C4-2B (cell line): ENCODE data around the gene SUSD1.
"Not testable (repeated sequence)": the region's sequence is repeated elsewhere in the genome, so short reads cannot be mapped to it uniquely, and the experiment has no call there.

Experiments used
- H3K27ac ChIP-seq: fragments of 450-650 bp; 2 replicates; pipeline ENCODE4 v1.5.1; 2017
- ZFX ChIP-seq: fragments of 450-650 bp; IDR thresholded peaks from 2 replicates; pipeline ENCODE4 v1.6.1; 2017
- TF ChIP-seq, protein P1 (sequence below): fragments of 450-650 bp; conservative IDR thresholded peaks from 2 replicates; pipeline ENCODE4 v1.5.1; 2017; ENCODE audit warnings: mild to moderate bottlenecking

SUSD1 gene

DNA sequence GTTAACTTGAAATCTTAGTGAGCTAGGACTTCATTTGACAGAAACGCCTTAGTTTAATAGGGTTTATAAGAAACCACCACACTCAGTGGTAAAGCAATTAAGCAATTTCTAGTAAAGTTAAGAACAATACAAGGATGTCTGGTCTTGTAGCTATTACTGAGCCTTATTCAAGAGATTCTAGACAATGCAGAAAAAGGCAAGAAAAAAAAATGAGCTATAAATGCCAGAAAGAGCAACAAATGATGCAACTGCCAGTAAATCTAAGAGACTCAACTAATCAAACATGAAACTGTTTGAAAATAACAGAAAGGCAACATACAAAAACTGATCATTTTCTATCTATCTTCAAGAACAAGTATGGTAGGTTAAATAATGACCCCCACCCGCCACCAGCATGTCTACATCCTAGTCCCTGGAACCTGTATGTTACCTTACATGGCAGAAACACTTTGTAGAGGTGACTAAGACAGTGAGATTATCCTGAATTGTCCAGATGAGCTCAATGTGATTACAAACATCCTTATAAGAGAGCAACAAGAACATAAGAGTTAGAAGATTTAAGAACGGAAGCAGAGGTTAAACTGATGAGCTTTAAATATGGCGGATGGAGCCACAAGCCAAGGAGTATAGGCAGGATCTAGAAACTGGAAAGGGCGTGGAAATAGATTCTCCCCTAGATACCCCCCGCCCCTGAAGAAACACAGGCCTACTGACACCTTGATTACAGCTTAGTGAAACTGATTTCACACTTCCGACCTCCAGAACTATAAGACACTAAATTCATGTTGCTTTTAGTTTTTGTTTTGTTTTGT is 93.0 kb downstream of the SUSD1 start:
- TF ChIP-seq, protein P1, sequence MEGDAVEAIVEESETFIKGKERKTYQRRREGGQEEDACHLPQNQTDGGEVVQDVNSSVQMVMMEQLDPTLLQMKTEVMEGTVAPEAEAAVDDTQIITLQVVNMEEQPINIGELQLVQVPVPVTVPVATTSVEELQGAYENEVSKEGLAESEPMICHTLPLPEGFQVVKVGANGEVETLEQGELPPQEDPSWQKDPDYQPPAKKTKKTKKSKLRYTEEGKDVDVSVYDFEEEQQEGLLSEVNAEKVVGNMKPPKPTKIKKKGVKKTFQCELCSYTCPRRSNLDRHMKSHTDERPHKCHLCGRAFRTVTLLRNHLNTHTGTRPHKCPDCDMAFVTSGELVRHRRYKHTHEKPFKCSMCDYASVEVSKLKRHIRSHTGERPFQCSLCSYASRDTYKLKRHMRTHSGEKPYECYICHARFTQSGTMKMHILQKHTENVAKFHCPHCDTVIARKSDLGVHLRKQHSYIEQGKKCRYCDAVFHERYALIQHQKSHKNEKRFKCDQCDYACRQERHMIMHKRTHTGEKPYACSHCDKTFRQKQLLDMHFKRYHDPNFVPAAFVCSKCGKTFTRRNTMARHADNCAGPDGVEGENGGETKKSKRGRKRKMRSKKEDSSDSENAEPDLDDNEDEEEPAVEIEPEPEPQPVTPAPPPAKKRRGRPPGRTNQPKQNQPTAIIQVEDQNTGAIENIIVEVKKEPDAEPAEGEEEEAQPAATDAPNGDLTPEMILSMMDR = no peak
- no peak for TF ChIP-seq ZFX
- H3K27ac ChIP-seq = no peak overlapping the region

DNA sequence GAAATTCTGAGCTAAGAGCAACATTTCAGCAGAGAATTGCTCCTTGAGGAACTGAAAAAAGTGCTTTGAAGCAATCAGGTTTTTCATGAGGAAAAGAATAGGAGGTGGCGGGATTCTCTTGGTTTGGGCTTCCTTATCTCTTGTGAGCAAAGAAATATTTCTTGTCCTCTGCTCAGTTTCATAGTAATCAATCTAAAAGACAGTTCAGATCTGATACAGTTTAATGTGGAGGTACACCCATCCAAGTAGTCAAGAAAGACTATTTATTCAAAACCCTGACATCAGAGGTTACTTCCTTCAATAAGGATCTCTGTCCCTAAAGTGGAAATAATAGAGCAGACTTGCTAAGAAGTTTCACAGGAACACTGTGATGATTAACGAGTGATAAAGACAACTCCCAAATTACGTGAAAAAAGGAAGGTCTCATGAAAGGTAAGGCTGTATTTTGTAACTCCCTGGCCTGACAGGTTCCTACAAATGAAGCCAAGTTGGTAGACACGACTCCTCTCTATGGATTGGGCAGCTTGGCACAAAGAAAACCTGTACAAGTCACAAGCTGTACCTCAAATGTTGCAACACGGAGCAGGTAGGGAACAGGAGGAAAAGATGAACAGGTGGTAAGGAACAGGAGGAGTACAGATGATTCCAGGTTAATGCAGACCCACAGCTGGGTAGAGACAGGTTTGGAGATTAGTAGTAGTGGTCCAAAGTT is 94.1 kb downstream of the SUSD1 start:
- H3K27ac ChIP-seq = no peak overlapping the region
- TF ChIP-seq, protein P1 = no peak

DNA sequence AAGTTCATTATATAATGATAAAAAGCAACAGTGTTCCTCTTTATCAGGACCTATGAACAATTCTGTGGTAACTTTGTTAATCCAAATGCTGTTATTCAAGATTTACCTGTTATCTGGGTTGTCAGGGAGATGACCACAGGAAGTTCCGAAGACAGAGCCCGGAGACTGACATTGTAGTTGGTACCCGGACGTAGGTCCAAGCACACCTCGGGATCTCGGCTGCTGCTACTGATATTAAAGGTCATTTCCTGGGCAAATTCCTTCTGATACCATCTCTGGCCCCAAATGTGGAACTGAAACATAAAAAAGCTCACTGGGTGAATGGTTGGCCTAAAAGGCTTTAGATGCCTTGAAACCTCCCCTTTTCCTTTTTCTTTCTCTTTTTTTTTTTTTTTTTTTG is 96.7 kb downstream of the SUSD1 start:
- TF ChIP-seq ZFX = no peak
- TF ChIP-seq, protein P1 = no peak
- H3K27ac ChIP-seq = no peak overlapping the region

DNA sequence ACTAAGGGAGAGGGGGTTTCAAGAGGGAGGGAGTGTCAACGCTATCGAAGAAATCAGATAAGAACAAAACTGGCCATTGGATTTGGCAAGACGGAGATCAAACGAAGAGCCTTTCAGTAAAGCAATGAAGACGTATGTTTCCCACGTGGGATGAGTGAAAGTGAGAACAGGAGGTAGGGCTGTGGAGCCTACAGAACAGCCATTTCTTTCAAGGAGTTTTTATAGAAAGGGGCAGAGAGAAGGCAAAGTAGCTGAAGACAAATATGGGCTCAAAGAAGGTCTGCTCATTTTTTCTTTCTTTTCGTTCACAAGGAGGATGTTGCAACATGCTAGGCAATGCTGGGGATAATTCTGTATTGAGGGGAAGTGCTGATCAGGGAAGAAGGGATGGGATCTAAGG is 98.3 kb downstream of the SUSD1 start:
- TF ChIP-seq, protein P1 = no peak
- no peak for TF ChIP-seq ZFX
- no peak overlapping the region for H3K27ac ChIP-seq

DNA sequence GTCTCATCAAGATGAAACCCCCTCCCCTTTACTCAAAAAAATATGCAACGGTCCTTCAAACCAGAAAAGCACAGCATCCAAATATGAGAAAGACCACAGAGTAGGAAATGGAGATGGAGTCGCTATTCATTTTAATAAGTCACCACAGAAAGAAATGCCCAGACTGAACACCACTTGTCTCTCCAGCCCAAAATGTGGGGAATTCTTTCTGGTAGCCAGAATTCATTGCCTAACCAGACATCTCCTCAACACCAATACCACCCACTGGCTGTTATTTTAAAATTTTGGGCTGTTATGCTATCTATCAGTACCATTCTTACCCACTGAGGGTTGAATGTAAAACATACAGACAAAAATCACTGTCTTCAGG is 100.1 kb downstream of the SUSD1 start:
- TF ChIP-seq, protein P1 = peak; percentile 54
- no peak for TF ChIP-seq ZFX
- no peak overlapping the region for H3K27ac ChIP-seq

DNA sequence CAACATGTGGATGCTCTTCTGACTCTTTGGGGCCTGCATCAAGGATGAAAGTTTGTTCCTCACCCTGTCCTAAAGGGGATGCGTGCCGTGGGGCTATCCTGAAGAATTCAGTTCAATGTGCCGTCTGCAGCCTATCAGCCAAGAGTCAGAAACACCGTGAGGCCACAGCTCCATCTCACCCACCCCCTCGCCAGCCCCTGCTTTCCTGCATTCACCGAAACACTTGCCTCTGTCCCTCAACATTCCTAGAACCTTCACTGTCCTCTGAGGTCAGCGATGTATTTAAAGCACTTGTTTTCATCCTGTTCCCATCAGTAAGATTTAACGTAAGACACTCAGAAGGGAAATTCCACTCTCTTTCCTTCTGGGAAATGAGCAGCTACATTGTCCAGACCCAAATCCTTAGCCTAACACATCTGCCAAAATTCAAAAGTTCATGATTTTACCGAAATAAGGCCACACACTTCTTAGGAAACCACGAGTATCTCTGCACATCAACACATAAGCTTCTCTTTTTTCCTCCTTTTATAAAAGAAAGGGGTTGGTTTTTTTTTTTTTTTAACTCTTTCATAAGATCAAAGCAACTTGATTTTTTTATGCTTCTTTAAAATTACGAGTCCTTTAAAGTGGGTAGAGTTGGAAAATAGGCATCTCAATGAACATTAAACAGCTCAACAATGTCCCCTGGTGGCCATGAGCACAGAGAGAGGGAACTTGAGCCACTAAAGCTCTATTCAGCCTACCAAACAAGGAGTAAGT is 100.7 kb downstream of the SUSD1 start:
- TF ChIP-seq ZFX = no peak
- TF ChIP-seq, protein P1 = peak; percentile 97
- no peak overlapping the region for H3K27ac ChIP-seq

DNA sequence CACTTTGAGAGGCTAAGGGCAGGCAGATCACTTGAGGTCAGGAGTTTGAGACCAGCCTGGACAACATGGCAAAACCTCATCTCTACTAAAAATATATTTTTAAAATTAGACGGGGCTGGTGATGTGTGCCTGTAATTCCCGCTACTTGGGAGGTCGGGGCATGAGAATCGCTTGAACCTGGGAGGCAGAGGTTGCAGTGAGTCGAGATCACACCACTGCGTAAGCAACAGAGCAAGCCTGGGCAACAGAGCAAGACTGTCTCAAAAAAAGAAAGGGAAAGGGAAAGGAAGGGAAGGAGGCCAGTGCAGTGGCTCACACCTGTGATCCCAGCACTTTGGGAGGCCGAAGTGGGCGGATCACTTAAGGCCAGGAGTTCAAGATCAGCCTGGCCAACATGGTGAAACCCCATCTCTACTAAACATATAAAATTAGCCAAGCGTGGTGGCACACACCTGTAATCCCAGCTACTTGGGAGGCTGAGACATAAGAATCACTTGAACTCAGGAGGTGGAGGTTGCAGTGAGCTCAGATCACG is 101.4 kb downstream of the SUSD1 start:
- H3K27ac ChIP-seq = not testable (repeated sequence)
